Thyroid gland (tissue), 4 donors: Measurements from ENCODE around the gene RHBDD1. TPM values are rescaled to one million over a fixed set of nuclear protein-coding genes. Genes with fewer than 3 reads are reported as not detected.

ENCODE experiments used
- DNase-seq, 2 donors: peaks; one replicate each; pipeline ENCODE4 v3.0.0-alpha.2; 2019
- H3K27ac ChIP-seq, 3 donors: fragments of 200-600 bp; sonication (generic); 1 replicate in 2 of 3; 2 replicates in 1 of 3; pipeline ENCODE4 v1.5.1; 2016 to 2019; ENCODE audit warnings: mild to moderate bottlenecking in 1 of 3, moderate library complexity in 1 of 3
- H3K27me3 ChIP-seq: fragments of 200-600 bp; sonication (generic); one replicate; pipeline ENCODE4 v1.5.1; 2019
- H3K36me3 ChIP-seq, 2 donors: fragments of 200-600 bp; sonication (generic); one replicate each; pipeline ENCODE4 v1.5.1; 2016 to 2019
- H3K4me1 ChIP-seq, 2 donors: fragments of 200-600 bp; sonication (generic); one replicate each; pipeline ENCODE4 v1.5.1; 2017 to 2019
- H3K4me3 ChIP-seq, 3 donors: fragments of 200-600 bp; sonication (generic); replicated peaks in 1 of 3; 1 replicate in 2 of 3; 2 replicates in 1 of 3; pipeline ENCODE4 v1.5.1; 2016; ENCODE audit warnings: mild to moderate bottlenecking in 1 of 3
- H3K9me3 ChIP-seq: fragments of 200-600 bp; sonication (generic); one replicate; pipeline ENCODE4 v1.5.1; 2017
- POLR2A ChIP-seq, 2 donors: fragments of 450-650 bp; IDR thresholded peaks; one replicate each; pipeline ENCODE4 v1.6.1; 2017; ENCODE audit warnings: antibody characterized with exemption in 2 of 2, mild to moderate bottlenecking in 2 of 2, moderate library complexity in 1 of 2
- WGBS, 2 donors: methylation state at CpG; one replicate each; pipeline ENCODE4 v1.1.5; 2017; 5-methylcytosine and 5-hydroxymethylcytosine counted together
- intact Hi-C: fragments of 100-400 bp; cut with DNase I; formaldehyde crosslinking; loops from one replicate; pipeline ENCODE4 v1.15.1; 2023
- total RNA-seq, 4 donors: library from RNA; depleted of rRNA; stranded (reverse); fragments of >200 nt; gene quantifications; one replicate each; pipeline ENCODE4 v1.2.3, GENCODE V29; 2016
- TF ChIP-seq, protein P1 (sequence below), 6 experiments: fragments of 200-600 bp in 3 of 6; fragments of 450-650 bp in 3 of 6; sonication (generic) in 3 of 6; IDR thresholded peaks; one replicate each; pipeline ENCODE4 v1.5.1; 2016 to 2019; ENCODE audit warnings: antibody characterized with exemption in 6 of 6, mild to moderate bottlenecking in 2 of 6, inconsistent platforms in 1 of 6, moderate library complexity in 1 of 6

Gene RHBDD1
- total RNA-seq, 4 donors from 2014 or later, result 17.2 to 36.5 (median 26.2) TPM

DNA sequence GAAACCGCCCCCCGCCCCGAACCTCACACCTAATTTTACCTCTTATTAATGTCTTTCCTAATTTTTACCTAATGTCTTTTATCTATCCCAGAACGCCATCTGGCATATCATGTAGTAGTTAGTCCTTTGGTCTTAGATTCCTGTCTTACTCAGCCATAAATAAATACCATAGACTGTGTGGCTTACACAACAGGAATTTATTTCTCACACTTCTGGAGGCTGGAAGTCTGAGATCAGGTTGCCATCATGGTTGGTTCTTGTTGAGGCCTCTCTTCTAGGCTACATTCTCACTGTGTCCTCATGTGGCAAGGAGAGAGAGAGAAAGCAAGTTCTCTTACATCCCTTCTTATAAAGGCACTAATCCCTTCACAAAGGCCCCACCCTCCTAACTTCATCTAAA is 46.8 kb downstream of the RHBDD1 start:
- intact Hi-C loops, result no loop called here
- DNase-seq, result no peak
- Histone ChIP-seq H3K9me3 (no peaks in the 10 kb centered on the region), H3K27me3 (no peaks in the 10 kb centered on the region), H3K4me1 (no peaks in the 10 kb centered on the region), H3K27ac (no peak overlapping the region), H3K4me3 (no peak overlapping the region), H3K36me3 (no peaks in the 10 kb centered on the region)
- TF ChIP-seq, protein P1, sequence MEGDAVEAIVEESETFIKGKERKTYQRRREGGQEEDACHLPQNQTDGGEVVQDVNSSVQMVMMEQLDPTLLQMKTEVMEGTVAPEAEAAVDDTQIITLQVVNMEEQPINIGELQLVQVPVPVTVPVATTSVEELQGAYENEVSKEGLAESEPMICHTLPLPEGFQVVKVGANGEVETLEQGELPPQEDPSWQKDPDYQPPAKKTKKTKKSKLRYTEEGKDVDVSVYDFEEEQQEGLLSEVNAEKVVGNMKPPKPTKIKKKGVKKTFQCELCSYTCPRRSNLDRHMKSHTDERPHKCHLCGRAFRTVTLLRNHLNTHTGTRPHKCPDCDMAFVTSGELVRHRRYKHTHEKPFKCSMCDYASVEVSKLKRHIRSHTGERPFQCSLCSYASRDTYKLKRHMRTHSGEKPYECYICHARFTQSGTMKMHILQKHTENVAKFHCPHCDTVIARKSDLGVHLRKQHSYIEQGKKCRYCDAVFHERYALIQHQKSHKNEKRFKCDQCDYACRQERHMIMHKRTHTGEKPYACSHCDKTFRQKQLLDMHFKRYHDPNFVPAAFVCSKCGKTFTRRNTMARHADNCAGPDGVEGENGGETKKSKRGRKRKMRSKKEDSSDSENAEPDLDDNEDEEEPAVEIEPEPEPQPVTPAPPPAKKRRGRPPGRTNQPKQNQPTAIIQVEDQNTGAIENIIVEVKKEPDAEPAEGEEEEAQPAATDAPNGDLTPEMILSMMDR (IDR thresholded peaks at IDR 0.05), result no peak
- no peak for TF ChIP-seq POLR2A (IDR thresholded peaks at IDR 0.05)
- 96 to 99% methylated on average over 4 of the region's 4 CpGs for WGBS, 2 donors

DNA sequence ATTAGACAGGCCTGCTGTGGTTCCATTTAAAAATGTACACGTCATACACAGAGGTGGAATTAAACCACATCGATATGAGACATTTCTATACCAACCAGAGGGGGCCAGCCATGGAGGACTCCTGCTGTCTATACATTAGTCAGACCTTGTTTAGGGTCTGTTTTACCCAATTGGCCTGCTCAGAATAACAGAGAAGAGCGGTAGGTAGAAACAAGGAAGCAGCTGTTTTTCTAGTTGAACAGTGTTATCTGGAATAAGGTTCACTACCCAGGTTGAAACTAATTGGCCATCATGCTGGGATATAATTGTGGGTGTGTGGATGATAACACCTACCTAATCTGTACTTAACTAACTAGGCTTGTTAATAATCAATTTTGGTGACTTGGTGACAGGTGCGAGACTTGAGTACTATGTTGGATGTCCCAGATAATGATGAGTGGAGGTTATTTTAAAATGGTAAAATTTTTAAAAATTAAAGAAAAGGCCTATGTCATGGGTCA is 47.5 kb downstream of the RHBDD1 start:
- no peak overlapping the region for H3K4me3 ChIP-seq
- TF ChIP-seq POLR2A (IDR thresholded peaks at IDR 0.05), result no peak
- TF ChIP-seq, protein P1 (IDR thresholded peaks at IDR 0.05), result no peak
- no peak overlapping the region for H3K27ac ChIP-seq
- H3K36me3 ChIP-seq, result no peaks in the 10 kb centered on the region
- WGBS, 2 donors, result 96% methylated on average over 4 of the region's 4 CpGs
- H3K9me3 ChIP-seq, result no peaks in the 10 kb centered on the region
- intact Hi-C loops, result no loop called here
- no peak for DNase-seq
- no peaks in the 10 kb centered on the region for H3K4me1 ChIP-seq
- no peaks in the 10 kb centered on the region for H3K27me3 ChIP-seq

DNA sequence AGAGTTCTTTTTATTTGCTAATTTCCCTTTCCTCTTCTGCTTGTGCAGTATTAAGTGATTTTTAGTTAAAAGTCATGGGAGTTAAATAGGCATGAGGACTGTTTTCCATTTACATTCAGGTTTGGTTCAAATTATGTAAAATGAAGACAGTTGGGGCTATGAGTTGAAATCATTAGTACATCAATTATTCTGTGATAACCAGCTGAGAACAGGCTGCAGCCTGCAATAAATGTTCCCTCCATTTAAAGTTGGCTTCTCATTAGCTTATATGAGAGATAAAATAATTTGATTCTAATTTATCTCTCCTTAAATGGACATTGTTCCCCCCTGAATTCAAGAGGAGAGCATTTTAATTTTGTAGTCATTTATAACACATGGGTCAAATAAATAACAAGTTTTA is 48.3 kb downstream of the RHBDD1 start:
- no peaks in the 10 kb centered on the region for H3K36me3 ChIP-seq
- no peak for DNase-seq
- TF ChIP-seq, protein P1 (IDR thresholded peaks at IDR 0.05), result no peak
- no peak for TF ChIP-seq POLR2A (IDR thresholded peaks at IDR 0.05)
- intact Hi-C loops, result no loop called here
- no peaks in the 10 kb centered on the region for H3K9me3 ChIP-seq
- no peak overlapping the region for H3K4me3 ChIP-seq
- no peaks in the 10 kb centered on the region for H3K27me3 ChIP-seq
- no peaks in the 10 kb centered on the region for H3K4me1 ChIP-seq
- no peak overlapping the region for H3K27ac ChIP-seq

DNA sequence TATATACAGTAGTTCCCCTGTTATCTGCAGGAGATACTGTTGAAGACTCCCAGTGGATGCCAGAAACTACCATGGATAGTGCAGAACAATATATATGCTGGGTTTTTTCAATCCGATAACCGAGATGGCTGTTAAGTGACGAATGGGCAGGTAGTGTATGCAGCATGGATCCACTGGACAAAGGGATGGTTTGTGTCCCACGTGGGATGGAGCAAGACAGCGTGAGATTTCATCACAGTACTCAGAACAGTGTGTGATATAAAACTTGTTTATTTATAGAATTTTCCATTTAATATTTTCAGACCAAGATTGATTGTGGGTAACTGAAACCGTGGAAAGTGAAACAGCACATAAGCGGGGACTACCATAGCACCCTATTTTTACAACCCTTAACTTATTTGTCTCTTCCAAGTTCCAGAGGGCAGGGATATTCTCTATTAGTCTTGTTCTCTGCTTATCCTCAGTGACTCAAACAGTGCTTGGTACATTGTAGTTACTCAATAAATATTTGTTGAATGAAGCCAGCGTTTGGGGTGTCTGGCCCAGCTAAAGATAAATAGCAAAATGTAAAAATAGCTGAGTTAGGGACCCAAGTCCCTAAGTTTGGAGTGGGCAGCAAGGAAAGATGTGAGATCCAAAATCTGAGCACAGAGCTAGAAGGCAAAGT is 50.0 kb downstream of the RHBDD1 start:
- intact Hi-C loops, result no loop called here
- WGBS, 2 donors, result 89 to 92% methylated on average over 8 of the region's 8 CpGs
- no peaks in the 10 kb centered on the region for H3K4me1 ChIP-seq
- TF ChIP-seq POLR2A (IDR thresholded peaks at IDR 0.05), result no peak
- TF ChIP-seq, protein P1 (IDR thresholded peaks at IDR 0.05), result no peak
- no peak overlapping the region for H3K27ac ChIP-seq
- no peak for DNase-seq
- no peaks in the 10 kb centered on the region for H3K9me3 ChIP-seq
- H3K4me3 ChIP-seq, result no peak overlapping the region
- no peaks in the 10 kb centered on the region for H3K27me3 ChIP-seq
- no peaks in the 10 kb centered on the region for H3K36me3 ChIP-seq

DNA sequence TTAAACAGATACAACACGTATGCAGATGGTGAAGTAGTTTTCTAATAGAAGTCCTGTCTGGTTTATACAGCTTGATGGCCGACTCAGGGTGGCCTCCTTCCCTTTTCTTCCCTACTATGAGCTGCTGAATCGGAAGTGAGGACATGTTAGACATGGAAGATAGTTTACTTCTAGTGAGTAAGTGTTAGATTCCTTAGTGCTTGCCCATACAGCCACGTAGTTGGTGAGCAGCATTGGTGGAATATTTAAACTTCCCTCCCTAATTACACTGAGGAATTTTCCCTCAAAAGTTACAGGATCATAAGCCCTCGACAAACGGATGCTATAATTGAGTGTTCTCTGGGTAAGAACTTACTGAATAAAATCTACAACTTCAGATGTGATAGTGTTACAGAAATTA is 52.1 kb downstream of the RHBDD1 start:
- intact Hi-C loops, result no loop called here

More for the DNA sequence above, 52.1 kb downstream of the RHBDD1 start:
- Histone ChIP-seq H3K36me3 (no peaks in the 10 kb centered on the region), H3K4me1 (no peaks in the 10 kb centered on the region), H3K27me3 (no peaks in the 10 kb centered on the region), H3K27ac (no peak overlapping the region), H3K4me3 (no peak overlapping the region), H3K9me3 (no peaks in the 10 kb centered on the region)
- WGBS, 2 donors, result 90 to 91% methylated on average over 6 of the region's 6 CpGs
- no peak for DNase-seq
- TF ChIP-seq, protein P1 (IDR thresholded peaks at IDR 0.05), result no peak
- no peak for TF ChIP-seq POLR2A (IDR thresholded peaks at IDR 0.05)
